ENCODE measurements around the gene NRROS.

NRROS gene

DNA sequence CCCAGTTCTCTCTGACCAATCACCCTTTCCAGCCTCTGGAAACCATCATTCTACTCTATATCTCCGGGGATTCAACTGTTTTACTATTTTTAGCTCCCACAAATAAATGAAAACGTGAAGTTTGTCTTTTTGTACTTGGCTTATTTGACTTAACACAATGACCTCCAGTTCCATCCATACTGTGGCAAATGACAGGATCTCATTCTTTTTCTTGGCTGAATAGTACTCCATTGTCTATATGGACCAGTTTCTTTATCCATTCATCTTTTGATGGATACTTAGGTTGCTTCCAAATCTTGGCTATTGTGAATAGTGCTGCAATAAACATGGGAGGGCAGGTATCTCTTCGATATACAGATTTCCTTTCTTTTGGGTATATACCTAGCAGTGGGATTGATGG, 34.1 kb downstream of the NRROS start:
- Mint-ChIP-seq H3K4me1 (no peaks in the 10 kb centered on the region), H3K27me3 (ENCODE audit: low read depth) (no peaks in the 10 kb centered on the region), H3K36me3 (ENCODE audit: low read depth) (no peaks in the 10 kb centered on the region), H3K27ac (no peak overlapping the region), H3K4me3 (no peak overlapping the region), H3K9me3 (no peaks in the 10 kb centered on the region)
- TF ChIP-seq, protein P1, sequence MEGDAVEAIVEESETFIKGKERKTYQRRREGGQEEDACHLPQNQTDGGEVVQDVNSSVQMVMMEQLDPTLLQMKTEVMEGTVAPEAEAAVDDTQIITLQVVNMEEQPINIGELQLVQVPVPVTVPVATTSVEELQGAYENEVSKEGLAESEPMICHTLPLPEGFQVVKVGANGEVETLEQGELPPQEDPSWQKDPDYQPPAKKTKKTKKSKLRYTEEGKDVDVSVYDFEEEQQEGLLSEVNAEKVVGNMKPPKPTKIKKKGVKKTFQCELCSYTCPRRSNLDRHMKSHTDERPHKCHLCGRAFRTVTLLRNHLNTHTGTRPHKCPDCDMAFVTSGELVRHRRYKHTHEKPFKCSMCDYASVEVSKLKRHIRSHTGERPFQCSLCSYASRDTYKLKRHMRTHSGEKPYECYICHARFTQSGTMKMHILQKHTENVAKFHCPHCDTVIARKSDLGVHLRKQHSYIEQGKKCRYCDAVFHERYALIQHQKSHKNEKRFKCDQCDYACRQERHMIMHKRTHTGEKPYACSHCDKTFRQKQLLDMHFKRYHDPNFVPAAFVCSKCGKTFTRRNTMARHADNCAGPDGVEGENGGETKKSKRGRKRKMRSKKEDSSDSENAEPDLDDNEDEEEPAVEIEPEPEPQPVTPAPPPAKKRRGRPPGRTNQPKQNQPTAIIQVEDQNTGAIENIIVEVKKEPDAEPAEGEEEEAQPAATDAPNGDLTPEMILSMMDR (IDR thresholded peaks at IDR 0.05; ENCODE audit: unreplicated experiment in 3 of 3), result no peak

DNA sequence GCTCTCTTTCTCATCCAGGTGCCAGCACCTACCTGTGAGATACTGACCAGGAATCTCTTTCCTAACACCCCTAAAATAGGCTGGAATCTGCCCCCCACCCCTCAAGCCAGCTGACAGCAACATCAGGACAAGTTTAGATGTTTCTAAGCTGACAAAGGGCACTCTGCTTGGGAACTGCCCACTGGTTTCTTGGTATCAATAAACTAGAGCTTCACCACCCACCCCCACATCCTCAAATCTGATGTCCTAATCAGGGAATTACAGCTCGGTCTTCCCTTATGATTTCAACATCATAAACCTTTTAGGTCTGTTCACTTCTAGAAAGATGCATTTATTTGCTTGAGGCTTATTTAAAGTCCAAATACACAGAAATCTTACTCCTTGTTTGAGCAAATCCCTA, 37.9 kb downstream of the NRROS start:
- Mint-ChIP-seq H3K27ac (no peak overlapping the region), H3K4me1 (no peaks in the 10 kb centered on the region), H3K4me3 (no peak overlapping the region), H3K27me3 (ENCODE audit: low read depth) (peaks cover 6% of the 10 kb centered on the region), H3K36me3 (ENCODE audit: low read depth) (no peaks in the 10 kb centered on the region), H3K9me3 (peaks cover 2% of the 10 kb centered on the region)
- TF ChIP-seq, protein P1 (IDR thresholded peaks at IDR 0.05; ENCODE audit: unreplicated experiment in 3 of 3), result no peak

DNA sequence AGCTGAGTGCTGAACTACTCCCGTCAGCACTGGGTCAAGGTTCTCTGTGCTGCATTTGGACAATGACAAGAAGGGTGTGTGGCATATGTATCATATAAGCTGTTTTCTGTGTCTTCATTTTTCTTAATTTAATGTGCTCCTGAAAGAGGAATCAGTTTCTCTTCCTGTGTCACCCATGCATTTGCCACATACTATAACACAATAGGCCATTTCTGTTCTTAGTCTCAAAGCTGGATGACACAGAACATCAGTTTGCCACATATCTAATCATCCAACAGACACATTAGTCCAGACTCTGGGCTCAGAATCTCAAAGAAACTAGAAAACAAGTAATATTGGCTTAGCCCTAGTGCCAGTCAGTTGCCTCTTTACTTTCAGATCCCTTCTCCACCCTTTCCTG, 38.4 kb downstream of the NRROS start:
- H3K4me1 Mint-ChIP-seq, result no peaks in the 10 kb centered on the region
- H3K36me3 Mint-ChIP-seq (ENCODE audit: low read depth), result no peaks in the 10 kb centered on the region
- peaks cover 3% of the 10 kb centered on the region for H3K9me3 Mint-ChIP-seq
- no peak overlapping the region for H3K27ac Mint-ChIP-seq
- TF ChIP-seq, protein P1 (IDR thresholded peaks at IDR 0.05; ENCODE audit: unreplicated experiment in 3 of 3), result no peak
- peaks cover 6% of the 10 kb centered on the region for H3K27me3 Mint-ChIP-seq (ENCODE audit: low read depth)
- H3K4me3 Mint-ChIP-seq, result no peak overlapping the region

DNA sequence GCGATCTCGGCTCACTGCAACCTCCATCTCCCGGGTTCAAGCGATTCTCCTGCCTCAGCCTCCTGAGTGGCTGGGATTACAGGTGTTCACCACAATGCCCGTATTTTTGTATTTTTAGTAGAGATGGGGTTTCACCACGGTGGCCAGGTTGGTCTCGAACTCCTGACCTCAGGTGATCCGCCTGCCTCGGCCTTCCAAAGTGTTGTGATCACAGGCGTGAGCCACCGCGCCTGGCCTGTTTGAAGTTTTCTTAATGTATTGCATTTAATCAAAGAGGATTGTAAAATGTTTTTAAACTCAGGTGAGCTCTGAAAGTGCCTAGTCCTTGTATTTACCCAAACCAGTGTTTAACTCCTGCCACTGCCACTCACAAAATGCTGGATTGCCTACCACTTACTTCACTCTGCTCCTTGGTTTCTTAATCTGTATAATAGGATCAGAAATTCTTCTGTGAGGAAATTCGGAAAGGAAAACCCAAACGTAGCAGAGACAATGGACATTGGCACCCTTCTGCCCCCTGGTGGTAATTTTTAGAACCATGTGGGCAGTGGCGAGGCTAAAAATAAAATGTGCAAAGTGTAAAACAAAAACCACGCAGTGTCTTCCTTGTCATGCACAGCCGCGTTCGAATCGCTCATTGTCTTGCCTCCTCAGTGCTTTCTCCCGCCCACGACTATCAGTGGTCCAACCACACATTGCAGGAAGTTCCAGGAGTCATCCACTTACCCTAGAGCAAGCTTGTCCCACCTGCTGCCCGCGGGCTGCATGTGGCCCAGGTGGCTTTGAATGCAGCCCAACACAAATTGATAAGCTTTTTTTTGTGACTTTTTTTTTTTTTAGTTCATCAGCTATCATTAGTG, 45.3 kb downstream of the NRROS start:
- Mint-ChIP-seq H3K27me3 (ENCODE audit: low read depth) (peaks cover 10% of the 10 kb centered on the region), H3K27ac (no peak overlapping the region), H3K36me3 (ENCODE audit: low read depth) (no peaks in the 10 kb centered on the region), H3K9me3 (peaks cover 5% of the 10 kb centered on the region), H3K4me1 (no peaks in the 10 kb centered on the region), H3K4me3 (no peak overlapping the region)
- TF ChIP-seq, protein P1 (IDR thresholded peaks at IDR 0.05; ENCODE audit: unreplicated experiment in 3 of 3), result peak; percentile 80 to 87 (median 84)

DNA sequence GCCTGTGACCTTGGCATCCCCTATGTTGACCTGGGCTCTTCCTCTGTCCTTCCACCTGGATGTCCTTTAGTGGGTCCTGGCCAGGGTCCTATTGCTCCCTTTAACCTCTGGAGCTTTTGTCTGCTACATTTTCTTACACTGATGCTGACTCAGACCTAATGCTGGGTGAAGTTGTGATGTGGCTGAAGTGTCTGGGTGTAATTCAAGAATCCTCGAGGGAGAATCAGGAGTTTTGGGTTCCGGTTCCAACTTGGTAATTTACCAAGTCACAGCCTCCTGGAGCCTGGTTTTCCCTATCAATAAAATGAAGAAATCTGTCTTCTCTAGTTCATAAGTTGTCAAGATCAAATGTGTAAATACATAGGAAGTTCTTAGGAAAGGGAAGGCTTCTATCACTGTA, 46.9 kb downstream of the NRROS start:
- Mint-ChIP-seq H3K4me3 (no peak overlapping the region), H3K27me3 (ENCODE audit: low read depth) (peaks cover 4% of the 10 kb centered on the region), H3K36me3 (ENCODE audit: low read depth) (no peaks in the 10 kb centered on the region), H3K9me3 (peaks cover 5% of the 10 kb centered on the region), H3K27ac (no peak overlapping the region), H3K4me1 (no peaks in the 10 kb centered on the region)
- TF ChIP-seq, protein P1 (IDR thresholded peaks at IDR 0.05; ENCODE audit: unreplicated experiment in 3 of 3), result no peak

DNA sequence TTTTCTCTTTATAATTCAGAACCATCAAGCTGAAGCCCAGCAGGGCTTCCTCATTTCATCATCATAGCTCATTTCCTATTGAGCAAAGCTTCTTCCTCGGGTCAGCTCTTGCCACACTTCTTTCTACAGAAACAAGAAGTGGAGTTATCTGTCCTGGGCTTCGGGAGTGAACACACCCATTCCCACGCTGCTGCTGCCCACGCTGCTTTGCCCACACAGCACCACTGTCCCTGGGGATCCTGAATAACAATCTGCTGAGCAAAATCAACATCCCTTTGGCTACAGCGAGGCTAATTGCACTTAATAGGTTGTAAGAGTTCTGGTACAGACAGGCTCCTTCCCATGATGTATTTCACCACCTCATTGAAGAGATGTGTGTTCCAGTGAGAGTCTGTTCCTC, 48.9 kb downstream of the NRROS start:
- no peaks in the 10 kb centered on the region for H3K4me1 Mint-ChIP-seq
- no peak overlapping the region for H3K27ac Mint-ChIP-seq
- TF ChIP-seq, protein P1 (IDR thresholded peaks at IDR 0.05; ENCODE audit: unreplicated experiment in 3 of 3), result no peak
- H3K36me3 Mint-ChIP-seq (ENCODE audit: low read depth), result no peaks in the 10 kb centered on the region
- no peak overlapping the region for H3K4me3 Mint-ChIP-seq
- H3K27me3 Mint-ChIP-seq (ENCODE audit: low read depth), result peaks cover 4% of the 10 kb centered on the region
- no peaks in the 10 kb centered on the region for H3K9me3 Mint-ChIP-seq

Measured in nephron (organoid).